H1 (cell line): ENCODE measurements around the gene CNGA2. TPM values are rescaled to one million over a fixed set of nuclear protein-coding genes. Genes with fewer than 3 reads are reported as not detected.

ENCODE experiments used
- BCL11A ChIP-seq, 2 experiments: IDR thresholded peaks; one replicate each; pipeline ENCODE4 v1.6.1; 2011; ENCODE audit warnings: low read depth in 2 of 2, low read length in 2 of 2, mild to moderate bottlenecking in 2 of 2
- CEBPB ChIP-seq: IDR thresholded peaks from 2 replicates; pipeline ENCODE4 v1.6.1; 2012; ENCODE audit warnings: low read depth, low read length
- CHD1 ChIP-seq: IDR thresholded peaks from 2 replicates; pipeline ENCODE4 v1.6.1; 2012; ENCODE audit warnings: low read depth, low read length, improper control_type of control experiment
- CREB1 ChIP-seq: IDR thresholded peaks from 2 replicates; pipeline ENCODE4 v1.6.1; 2012; ENCODE audit warnings: inconsistent platforms
- EP300 ChIP-seq, 2 experiments: IDR thresholded peaks; 1 replicate in 1 of 2; 2 replicates in 1 of 2; pipeline ENCODE4 v1.6.1; 2011 to 2012; ENCODE audit warnings: low read depth in 2 of 2, low read length in 2 of 2, mild to moderate bottlenecking in 2 of 2, borderline replicate concordance in 1 of 2, inconsistent platforms in 1 of 2, moderate library complexity in 1 of 2
- TAF7 ChIP-seq: optimal IDR thresholded peaks from 2 replicates; pipeline ENCODE3; 2011; ENCODE audit warnings: low read depth, mild to moderate bottlenecking, inconsistent platforms, low read length, moderate library complexity, borderline replicate concordance
- polyA plus RNA-seq, 7 experiments: library from polyadenylated mRNA; depleted of rRNA in 3 of 7; stranded (reverse) in 5 of 7; unstranded in 2 of 7; fragments of >200 nt in 5 of 7; fragments of 200-250 nt in 2 of 7; gene quantifications; 1 replicate in 5 of 7; 2 replicates in 1 of 7; 4 replicates in 1 of 7; pipeline versions ENCODE4 v1.2.1 to v1.2.3, GENCODE V29; 2011 to 2013; ENCODE audit warnings: missing spikeins in 2 of 7, mixed read lengths in 2 of 7
- total RNA-seq: library from RNA; stranded (reverse); fragmentation: NEBNext Ultra II Directional; extraction: Animal tissue kit (Norgen Biotek cat#: 25700); gene quantifications from 2 replicates; pipeline ENCODE4 v1.2.1, GENCODE V29; 2021
- TF ChIP-seq, protein P1 (sequence below): fragments of 300-600 bp; sonication (generic); IDR thresholded peaks from 2 replicates; pipeline ENCODE4 v1.7.1; 2012; ENCODE audit warnings: low read length, moderate library complexity, mild to moderate bottlenecking, inconsistent platforms; ENCODE audit not compliant: insufficient replicate concordance
- TF ChIP-seq, protein P2 (sequence below), 3 experiments: IDR thresholded peaks; 1 replicate in 2 of 3; 2 replicates in 1 of 3; pipeline versions ENCODE4 v1.5.1 to v1.6.1; 2011; ENCODE audit warnings: low read length in 3 of 3, mild to moderate bottlenecking in 3 of 3, inconsistent platforms in 2 of 3, low read depth in 1 of 3, moderate library complexity in 1 of 3; ENCODE audit not compliant: insufficient read depth in 1 of 3; ENCODE audit errors: control extremely low read depth in 1 of 3

CNGA2 gene
- total and polyA plus RNA-seq, 2 of the 8 experiments (the other 6 are each of a cell fraction or from before 2014, with no cell fraction given) = not detected

DNA sequence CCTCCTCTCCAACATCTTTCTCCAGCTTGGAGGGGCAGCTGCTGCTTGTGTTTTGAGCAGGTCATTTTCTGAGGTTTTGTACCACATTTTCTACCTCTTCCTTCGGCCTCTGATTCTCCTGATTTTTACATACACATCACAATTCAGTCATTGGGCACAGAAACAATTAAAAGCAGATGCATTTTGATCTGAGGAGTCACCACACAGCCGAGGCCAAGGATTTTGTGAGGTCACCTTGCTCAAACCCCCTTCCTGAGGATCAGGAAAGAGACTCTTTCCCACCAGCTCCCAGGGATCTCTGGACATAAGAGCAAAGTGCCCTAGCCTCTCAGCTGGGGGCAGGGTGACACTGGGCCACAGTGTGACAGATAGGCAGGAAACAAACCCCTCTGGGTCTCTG, 24.1 kb upstream of the CNGA2 start (continued):
- TF ChIP-seq, protein P1, sequence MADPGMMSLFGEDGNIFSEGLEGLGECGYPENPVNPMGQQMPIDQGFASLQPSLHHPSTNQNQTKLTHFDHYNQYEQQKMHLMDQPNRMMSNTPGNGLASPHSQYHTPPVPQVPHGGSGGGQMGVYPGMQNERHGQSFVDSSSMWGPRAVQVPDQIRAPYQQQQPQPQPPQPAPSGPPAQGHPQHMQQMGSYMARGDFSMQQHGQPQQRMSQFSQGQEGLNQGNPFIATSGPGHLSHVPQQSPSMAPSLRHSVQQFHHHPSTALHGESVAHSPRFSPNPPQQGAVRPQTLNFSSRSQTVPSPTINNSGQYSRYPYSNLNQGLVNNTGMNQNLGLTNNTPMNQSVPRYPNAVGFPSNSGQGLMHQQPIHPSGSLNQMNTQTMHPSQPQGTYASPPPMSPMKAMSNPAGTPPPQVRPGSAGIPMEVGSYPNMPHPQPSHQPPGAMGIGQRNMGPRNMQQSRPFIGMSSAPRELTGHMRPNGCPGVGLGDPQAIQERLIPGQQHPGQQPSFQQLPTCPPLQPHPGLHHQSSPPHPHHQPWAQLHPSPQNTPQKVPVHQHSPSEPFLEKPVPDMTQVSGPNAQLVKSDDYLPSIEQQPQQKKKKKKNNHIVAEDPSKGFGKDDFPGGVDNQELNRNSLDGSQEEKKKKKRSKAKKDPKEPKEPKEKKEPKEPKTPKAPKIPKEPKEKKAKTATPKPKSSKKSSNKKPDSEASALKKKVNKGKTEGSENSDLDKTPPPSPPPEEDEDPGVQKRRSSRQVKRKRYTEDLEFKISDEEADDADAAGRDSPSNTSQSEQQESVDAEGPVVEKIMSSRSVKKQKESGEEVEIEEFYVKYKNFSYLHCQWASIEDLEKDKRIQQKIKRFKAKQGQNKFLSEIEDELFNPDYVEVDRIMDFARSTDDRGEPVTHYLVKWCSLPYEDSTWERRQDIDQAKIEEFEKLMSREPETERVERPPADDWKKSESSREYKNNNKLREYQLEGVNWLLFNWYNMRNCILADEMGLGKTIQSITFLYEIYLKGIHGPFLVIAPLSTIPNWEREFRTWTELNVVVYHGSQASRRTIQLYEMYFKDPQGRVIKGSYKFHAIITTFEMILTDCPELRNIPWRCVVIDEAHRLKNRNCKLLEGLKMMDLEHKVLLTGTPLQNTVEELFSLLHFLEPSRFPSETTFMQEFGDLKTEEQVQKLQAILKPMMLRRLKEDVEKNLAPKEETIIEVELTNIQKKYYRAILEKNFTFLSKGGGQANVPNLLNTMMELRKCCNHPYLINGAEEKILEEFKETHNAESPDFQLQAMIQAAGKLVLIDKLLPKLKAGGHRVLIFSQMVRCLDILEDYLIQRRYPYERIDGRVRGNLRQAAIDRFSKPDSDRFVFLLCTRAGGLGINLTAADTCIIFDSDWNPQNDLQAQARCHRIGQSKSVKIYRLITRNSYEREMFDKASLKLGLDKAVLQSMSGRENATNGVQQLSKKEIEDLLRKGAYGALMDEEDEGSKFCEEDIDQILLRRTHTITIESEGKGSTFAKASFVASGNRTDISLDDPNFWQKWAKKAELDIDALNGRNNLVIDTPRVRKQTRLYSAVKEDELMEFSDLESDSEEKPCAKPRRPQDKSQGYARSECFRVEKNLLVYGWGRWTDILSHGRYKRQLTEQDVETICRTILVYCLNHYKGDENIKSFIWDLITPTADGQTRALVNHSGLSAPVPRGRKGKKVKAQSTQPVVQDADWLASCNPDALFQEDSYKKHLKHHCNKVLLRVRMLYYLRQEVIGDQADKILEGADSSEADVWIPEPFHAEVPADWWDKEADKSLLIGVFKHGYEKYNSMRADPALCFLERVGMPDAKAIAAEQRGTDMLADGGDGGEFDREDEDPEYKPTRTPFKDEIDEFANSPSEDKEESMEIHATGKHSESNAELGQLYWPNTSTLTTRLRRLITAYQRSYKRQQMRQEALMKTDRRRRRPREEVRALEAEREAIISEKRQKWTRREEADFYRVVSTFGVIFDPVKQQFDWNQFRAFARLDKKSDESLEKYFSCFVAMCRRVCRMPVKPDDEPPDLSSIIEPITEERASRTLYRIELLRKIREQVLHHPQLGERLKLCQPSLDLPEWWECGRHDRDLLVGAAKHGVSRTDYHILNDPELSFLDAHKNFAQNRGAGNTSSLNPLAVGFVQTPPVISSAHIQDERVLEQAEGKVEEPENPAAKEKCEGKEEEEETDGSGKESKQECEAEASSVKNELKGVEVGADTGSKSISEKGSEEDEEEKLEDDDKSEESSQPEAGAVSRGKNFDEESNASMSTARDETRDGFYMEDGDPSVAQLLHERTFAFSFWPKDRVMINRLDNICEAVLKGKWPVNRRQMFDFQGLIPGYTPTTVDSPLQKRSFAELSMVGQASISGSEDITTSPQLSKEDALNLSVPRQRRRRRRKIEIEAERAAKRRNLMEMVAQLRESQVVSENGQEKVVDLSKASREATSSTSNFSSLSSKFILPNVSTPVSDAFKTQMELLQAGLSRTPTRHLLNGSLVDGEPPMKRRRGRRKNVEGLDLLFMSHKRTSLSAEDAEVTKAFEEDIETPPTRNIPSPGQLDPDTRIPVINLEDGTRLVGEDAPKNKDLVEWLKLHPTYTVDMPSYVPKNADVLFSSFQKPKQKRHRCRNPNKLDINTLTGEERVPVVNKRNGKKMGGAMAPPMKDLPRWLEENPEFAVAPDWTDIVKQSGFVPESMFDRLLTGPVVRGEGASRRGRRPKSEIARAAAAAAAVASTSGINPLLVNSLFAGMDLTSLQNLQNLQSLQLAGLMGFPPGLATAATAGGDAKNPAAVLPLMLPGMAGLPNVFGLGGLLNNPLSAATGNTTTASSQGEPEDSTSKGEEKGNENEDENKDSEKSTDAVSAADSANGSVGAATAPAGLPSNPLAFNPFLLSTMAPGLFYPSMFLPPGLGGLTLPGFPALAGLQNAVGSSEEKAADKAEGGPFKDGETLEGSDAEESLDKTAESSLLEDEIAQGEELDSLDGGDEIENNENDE = no peak
- TF ChIP-seq TAF7 (no peak), BCL11A (IDR thresholded peaks at IDR 0.05; ENCODE audit: low read depth in 2 of 2, low read length in 2 of 2) (no peak), CHD1 (no peak), EP300 (IDR thresholded peaks at IDR 0.05; ENCODE audit: borderline replicate concordance in 1 of 2, low read depth in 2 of 2, low read length in 2 of 2) (no peak), CEBPB (no peak), CREB1 (no peak)
- TF ChIP-seq, protein P2, sequence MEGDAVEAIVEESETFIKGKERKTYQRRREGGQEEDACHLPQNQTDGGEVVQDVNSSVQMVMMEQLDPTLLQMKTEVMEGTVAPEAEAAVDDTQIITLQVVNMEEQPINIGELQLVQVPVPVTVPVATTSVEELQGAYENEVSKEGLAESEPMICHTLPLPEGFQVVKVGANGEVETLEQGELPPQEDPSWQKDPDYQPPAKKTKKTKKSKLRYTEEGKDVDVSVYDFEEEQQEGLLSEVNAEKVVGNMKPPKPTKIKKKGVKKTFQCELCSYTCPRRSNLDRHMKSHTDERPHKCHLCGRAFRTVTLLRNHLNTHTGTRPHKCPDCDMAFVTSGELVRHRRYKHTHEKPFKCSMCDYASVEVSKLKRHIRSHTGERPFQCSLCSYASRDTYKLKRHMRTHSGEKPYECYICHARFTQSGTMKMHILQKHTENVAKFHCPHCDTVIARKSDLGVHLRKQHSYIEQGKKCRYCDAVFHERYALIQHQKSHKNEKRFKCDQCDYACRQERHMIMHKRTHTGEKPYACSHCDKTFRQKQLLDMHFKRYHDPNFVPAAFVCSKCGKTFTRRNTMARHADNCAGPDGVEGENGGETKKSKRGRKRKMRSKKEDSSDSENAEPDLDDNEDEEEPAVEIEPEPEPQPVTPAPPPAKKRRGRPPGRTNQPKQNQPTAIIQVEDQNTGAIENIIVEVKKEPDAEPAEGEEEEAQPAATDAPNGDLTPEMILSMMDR (IDR thresholded peaks at IDR 0.05; ENCODE audit: control extremely low read depth in 1 of 3, insufficient read depth in 1 of 3, low read depth in 1 of 3, low read length in 3 of 3) = no peak
